Posterior vena cava (tissue), 2 donors: ENCODE data around the gene MED6. TPM values are rescaled to one million over a fixed set of nuclear protein-coding genes. Genes with fewer than 3 reads are reported as not detected.
A peak's percentile ranks its signal among the peaks of the same experiment; 100 is the strongest.

Experiments used
- DNase-seq: peaks from one replicate; pipeline ENCODE4 v3.0.0-alpha.2; 2020; ENCODE audit warnings: low spot score
- intact Hi-C, 2 donors: fragments of 100-400 bp; cut with DNase I; formaldehyde crosslinking; loops; one replicate each; pipeline versions ENCODE4 v1.14.1 to v1.14.2; 2022 to 2023
- total RNA-seq, 2 donors: library from RNA; stranded (reverse); fragmentation: NEBNext Ultra II Directional; extraction: Animal tissue kit (Norgen Biotek cat#: 25700); gene quantifications; one replicate each; pipeline ENCODE4 v1.2.1, GENCODE V29; 2021
- donor health status: DM: yes; HTN: yes; CAD: no.
- donor health status: DM: yes; HTN: yes; CAD: no.

Gene MED6
- total RNA-seq, 2 donors from 2014 or later = 22.1 to 27.3 TPM

DNA sequence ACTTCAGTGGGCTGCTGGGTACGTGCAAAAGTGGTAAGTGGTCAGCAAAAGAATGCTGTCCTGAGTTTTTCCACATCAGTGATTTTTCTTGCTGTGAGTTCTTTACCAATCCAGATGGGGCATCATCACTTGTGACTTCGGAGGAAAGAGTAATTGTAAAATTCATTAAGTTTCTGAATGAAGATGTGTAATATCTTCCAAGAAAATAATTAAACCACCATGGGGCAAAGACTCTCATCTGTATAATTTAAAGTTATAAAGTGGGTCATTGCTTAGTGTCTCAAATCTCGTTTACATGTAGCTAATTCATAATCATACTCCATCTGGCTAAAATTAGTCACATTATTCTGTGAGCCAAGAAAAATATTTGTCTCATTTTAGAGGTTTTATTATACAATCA, 10.8 kb upstream of the MED6 start:
- intact Hi-C loops = no loop called here

DNA sequence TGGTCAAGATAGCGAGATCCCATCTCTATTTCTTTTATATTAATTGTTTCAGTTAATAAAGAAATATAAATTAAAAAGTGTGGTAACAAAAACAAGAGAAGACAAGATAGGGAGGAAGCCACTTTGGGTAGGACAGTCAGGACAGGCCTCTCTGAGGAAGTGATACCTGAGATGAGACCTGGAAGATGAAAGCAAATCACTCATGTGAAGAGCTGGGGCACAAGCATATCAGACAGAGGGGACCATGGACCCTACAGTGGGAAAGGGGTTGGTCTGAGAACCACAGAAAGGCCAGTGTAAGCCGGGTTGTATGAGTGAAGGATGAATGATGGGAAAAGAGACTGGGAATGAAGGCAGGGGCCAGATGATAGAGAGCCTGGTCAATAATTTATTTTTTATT, 1.8 kb upstream of the MED6 start:
- intact Hi-C loops = no loop called here
- DNase-seq = no peak

More for the DNA sequence above, 10.8 kb upstream of the MED6 start:
- DNase-seq = no peak

DNA sequence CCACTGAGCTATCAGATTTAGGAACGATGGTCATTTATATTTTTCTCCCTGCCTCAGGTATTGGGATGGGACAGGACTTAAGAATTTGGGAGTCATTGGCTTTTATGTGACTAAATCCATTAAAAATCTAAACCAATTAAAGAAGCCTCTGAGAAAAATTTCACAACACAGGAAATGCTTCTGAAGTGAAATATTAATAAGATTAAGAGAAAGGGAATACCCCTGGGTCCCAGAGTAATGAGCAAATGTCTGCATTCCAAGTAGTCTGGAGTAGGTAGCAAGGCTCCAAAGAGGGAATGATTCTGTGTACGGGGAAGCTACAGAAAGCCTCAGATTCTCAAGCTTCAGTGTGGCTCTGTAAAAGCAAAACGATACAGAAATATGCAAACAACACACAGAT, 707 bp upstream of the MED6 start:
- intact Hi-C loops = no loop called here
- DNase-seq = no peak

- DNase-seq = no peak
- intact Hi-C loops = no loop called here
Measured at GRCh38 chr14:70599345-70599744, 1.1 kb downstream of the MED6 start.

DNA sequence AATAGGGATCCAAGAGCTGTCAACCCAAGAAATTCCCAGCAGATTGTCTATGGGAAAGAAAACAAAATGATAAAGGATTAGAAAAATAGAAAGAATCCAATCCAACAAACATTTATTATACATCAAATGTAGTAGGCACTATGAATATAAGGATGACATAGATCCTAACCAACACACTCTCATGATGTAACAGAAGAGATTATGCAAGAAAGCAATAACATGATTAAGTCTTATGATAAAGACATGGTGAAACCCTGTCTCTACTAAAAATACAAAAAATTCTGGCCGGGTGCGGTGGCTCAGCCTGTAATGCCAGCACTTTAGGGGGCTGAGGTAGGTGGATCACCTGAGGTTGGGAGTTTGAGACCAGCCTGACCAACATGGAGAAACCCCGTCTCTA, 2.7 kb downstream of the MED6 start:
- intact Hi-C loops = no loop called here
- no peak for DNase-seq

DNA sequence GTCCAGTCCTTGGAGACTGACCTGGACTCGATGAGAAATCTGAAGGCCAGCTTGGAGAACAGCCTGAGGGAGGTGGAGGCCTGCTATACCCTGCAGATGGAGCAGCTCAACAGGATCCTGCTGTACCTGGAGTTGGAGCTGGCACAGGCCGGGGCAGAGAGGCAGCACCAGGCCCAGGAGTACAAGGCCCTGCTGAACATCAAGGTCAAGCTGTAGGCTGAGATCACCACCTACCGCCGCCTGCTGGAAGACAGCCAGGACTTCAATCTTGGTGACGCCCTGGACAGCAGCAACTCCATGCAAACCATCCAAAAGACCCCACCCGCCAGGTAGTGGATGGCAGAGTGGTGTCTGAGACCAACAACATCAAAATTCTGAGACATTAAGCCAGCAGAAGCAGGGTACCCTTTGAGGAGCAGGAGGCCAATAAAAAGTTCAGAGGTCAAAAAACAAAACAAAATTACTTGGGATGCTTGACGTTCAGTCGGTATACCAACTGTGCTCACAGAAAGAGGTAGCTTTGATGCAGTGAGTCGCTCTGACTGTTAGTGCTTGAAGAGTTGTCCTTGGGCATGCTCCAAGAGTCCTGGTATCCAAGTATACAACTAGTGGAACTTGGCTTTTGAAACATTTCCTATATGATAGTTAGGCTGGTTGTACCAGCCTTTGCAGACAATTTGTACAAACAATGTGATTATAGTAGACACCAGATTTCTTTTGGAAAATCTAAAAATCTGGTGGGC, 4.8 kb downstream of the MED6 start:
- DNase-seq = no peak
- intact Hi-C loops = no loop called here

DNA sequence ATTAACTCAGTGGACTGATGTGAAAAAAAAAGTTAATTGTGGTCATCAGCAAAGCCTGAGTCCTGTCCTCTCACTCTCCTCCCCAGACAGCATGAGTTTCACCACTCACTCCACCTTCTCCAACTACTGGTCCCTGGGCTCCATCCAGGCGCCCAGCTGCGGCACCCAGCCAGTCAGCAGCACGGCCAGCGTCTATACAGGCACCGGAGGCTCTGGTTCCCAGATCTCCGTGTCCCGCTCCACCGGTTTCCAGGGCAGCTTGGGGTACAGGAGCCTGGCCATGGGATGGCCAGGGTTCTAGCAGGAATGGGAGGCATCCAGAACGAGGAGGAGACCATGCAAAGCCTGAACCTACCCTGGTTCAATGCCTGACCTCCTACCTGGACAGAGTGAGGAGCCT, 6.0 kb downstream of the MED6 start:
- no peak for DNase-seq

DNA sequence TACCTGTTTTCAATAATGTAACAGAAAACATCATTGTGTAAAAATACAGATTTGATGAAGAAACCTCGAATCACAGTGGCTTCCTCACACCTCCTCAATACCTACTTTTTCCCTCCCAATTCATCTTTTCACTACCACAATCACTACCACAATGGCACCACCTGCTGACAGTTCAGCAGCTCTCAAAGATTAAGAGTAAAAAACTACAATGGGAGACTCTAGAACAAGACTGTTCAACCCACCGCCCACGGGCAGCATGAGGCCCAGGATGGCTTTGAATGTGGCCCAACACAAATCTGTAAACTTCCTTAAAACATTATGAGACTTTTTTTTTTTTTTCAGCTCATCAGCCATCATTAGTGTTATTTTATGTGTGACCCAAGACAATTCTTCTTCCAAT, 15.2 kb downstream of the MED6 start:
- no peak for DNase-seq
- intact Hi-C loops = no loop called here

More for the DNA sequence above, 6.0 kb downstream of the MED6 start:
- intact Hi-C loops = no loop called here

- intact Hi-C loops = no loop called here
- no peak for DNase-seq
Measured at GRCh38 chr14:70576891-70577290, 23.6 kb downstream of the MED6 start.

DNA sequence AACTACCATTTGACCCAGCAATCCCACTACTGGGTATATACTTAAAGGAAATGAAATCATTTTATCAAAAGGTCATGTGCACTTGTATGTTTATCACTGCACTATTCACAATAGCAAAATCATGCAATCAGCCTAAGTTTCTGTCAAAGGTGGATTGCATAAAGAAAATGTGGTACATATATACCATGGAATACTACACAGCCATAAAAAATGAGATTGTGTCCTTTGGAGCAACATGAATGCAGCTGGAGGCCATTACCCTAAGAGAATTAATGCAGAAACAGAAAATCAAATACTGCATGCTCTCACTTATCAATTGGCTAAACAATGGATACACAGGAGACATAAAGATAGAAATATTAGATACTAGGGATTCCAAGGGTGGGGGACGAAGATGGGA, 27.4 kb downstream of the MED6 start:
- intact Hi-C loops = no loop called here
- DNase-seq = no peak

- DNase-seq = no peak
- intact Hi-C loops = no loop called here
Measured at GRCh38 chr14:70571139-70571538, 29.3 kb downstream of the MED6 start.

GRCh38 chr14:70567791-70568190, 32.7 kb downstream of the MED6 start:
- DNase-seq = no peak
- intact Hi-C loops = no loop called here

DNA sequence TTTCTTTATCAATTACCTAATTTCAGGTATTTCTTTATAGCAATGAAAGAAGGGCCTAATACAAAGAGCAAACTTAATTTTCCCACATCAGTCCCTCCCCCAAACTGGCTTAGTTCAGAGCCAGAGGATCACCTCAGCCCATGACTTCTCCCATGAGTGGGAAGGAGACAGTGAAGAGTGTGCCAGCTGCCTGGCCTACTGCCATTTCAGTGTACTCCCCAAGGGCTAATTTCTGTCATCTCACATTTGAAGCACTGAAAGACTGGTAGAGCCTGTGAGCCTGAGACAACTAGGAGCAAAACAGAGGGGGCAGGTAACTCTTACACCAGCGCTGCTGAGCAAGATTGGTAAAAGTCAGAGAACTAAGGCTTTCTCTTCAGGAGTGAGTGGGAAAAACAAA, 36.6 kb downstream of the MED6 start:
- intact Hi-C loops = loop anchor here in 1 of 2 donors (5.0 kb wide), 1 partner anchor 897 kb away; no protein-coding TSS in a partner anchor
- DNase-seq = no peak

GRCh38 chr14:70563417-70563816, 37.0 kb downstream of the MED6 start:
- intact Hi-C loops = loop anchor here in 1 of 2 donors (5.0 kb wide), 1 partner anchor 896 kb away; no protein-coding TSS in a partner anchor
- DNase-seq = no peak

DNA sequence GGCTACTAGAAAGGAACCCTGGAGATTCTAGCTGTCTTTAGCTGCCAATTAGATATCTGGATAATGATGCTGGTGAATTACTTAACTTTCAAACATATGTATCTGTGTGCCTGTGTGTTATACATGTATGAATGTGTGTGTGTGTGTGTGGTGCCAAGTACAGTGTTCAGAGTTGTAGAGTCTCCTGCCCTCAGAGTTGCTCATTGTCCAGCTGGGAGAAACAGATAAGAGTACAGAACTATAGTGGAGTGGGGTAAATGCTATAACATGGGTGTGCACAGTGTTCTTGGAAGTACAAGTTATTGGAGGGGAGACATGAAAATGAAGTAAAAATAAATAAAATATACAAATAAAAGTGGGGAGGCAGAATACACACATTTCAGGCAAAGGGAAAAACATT, 42.1 kb downstream of the MED6 start:
- intact Hi-C loops = no loop called here

GRCh38 chr14:70555890-70556289, 44.6 kb downstream of the MED6 start:
- intact Hi-C loops = no loop called here
- DNase-seq = peak; percentile 64

More for the DNA sequence above, 42.1 kb downstream of the MED6 start:
- DNase-seq = no peak

- intact Hi-C loops = no loop called here
- DNase-seq = no peak
Measured at GRCh38 chr14:70538087-70538486, 62.4 kb downstream of the MED6 start.

GRCh38 chr14:70536830-70537229, 63.6 kb downstream of the MED6 start:
- no peak for DNase-seq
- intact Hi-C loops = no loop called here

- no peak for DNase-seq
- intact Hi-C loops = no loop called here
Measured at GRCh38 chr14:70534904-70535303, 65.6 kb downstream of the MED6 start, which contains the start of gene ADAM20. ADAM20 (minus strand) TSS chr14:70535004; CDS start chr14:70524757, 10,247 bp downstream.
